AG04449 (cell line): Measurements from ENCODE around the gene SYNJ2.

Experiments used
- CTCF ChIA-PET: fragments of 350-600 bp; formaldehyde crosslinking; extraction: SDS; loops from one replicate; lab custom pipeline; 2021; ENCODE audit warnings: antibody characterized with exemption; lab: Yijun Ruan, JAX
- POLR2A ChIA-PET: fragments of 400-600, 350-600 bp; formaldehyde crosslinking; extraction: SDS; loops from one replicate; lab custom pipeline; 2020; ENCODE audit warnings: antibody characterized with exemption, inconsistent platforms; lab: Yijun Ruan, JAX
- DNase-seq: peaks from one replicate; pipeline ENCODE4 v3.0.0-alpha.2; 2010; ENCODE audit warnings: low read depth, low spot score
- H3K4me3 ChIP-seq: 2 replicates; pipeline ENCODE4 v1.5.1; 2011; ENCODE audit warnings: low read depth, mild to moderate bottlenecking, control low read depth, low read length
- CTCF ChIP-seq: IDR thresholded peaks from one replicate; pipeline ENCODE4 v1.5.1; 2011; ENCODE audit warnings: mild to moderate bottlenecking, moderate library complexity, low read length, control low read depth, inconsistent platforms; ENCODE audit not compliant: insufficient read depth; ENCODE audit errors: missing control alignments

The SYNJ2 gene

GRCh38 chr6:158020272-158020711 lies 38.6 kb downstream of the SYNJ2 start:
- CTCF ChIA-PET, result interaction anchor here (1.2 kb wide), 1 partner anchor 9 kb away, joined by 6 read pairs; no protein-coding TSS in a partner anchor
- no peak overlapping the region for H3K4me3 ChIP-seq
- DNase-seq, result no peak
- POLR2A ChIA-PET, result no interaction called here
- no peak for TF ChIP-seq CTCF

- H3K4me3 ChIP-seq, result no peak overlapping the region
- no peak for DNase-seq
- ChIA-PET POLR2A (no interaction called here), CTCF (interaction anchor here (1.2 to 1.7 kb wide), 2 partner anchors 9 to 10 kb away, joined by 6 read pairs; no protein-coding TSS in a partner anchor)
- TF ChIP-seq CTCF, result no peak
Observed at GRCh38 chr6:158020811-158021210, 39.1 kb downstream of the SYNJ2 start.

- TF ChIP-seq CTCF, result no peak
- no peak overlapping the region for H3K4me3 ChIP-seq
- ChIA-PET CTCF (interaction anchor here (1.2 to 1.7 kb wide), 2 partner anchors 9 to 10 kb away, joined by 6 read pairs; no protein-coding TSS in a partner anchor), POLR2A (no interaction called here)
- no peak for DNase-seq
Observed at GRCh38 chr6:158021376-158021775, 39.7 kb downstream of the SYNJ2 start.

- CTCF ChIA-PET, result interaction anchor here (1.0 to 1.7 kb wide), 3 partner anchors 9 to 39 kb away, joined by 3 to 6 read pairs (median 3); no protein-coding TSS in a partner anchor
- no peak for TF ChIP-seq CTCF
- POLR2A ChIA-PET, result no interaction called here
- no peak for DNase-seq
- H3K4me3 ChIP-seq, result no peak overlapping the region
Observed at GRCh38 chr6:158021814-158022748, 40.4 kb downstream of the SYNJ2 start.

- ChIA-PET POLR2A (no interaction called here), CTCF (interaction anchor here (1.0 to 1.7 kb wide), 3 partner anchors 8 to 40 kb away, joined by 3 to 6 read pairs (median 3); no protein-coding TSS in a partner anchor)
- H3K4me3 ChIP-seq, result no peak overlapping the region
- DNase-seq, result no peak
- TF ChIP-seq CTCF, result no peak
Observed at GRCh38 chr6:158022749-158023596, 41.3 kb downstream of the SYNJ2 start.
